ENCODE data around the gene FLAD1. TPM values are rescaled to one million over a fixed set of nuclear protein-coding genes. Genes with fewer than 3 reads are reported as not detected.
A peak's percentile ranks its signal among the peaks of the same experiment; 100 is the strongest.

The FLAD1 gene
- total RNA-seq, 2 donors from 2014 or later: 25.9 to 30.8 TPM

GRCh38 chr1:154998201-154998780 lies 15.1 kb downstream of the FLAD1 start:
- DNase-seq (peak; percentile 14), ATAC-seq (no peak)
- intact Hi-C loops (cut with DNase I): no loop called here

- DNase-seq: peak; percentile 77
- no peak for ATAC-seq
- intact Hi-C loops (cut with DNase I): no loop called here
Observed at GRCh38 chr1:154998818-154999570, 15.8 kb downstream of the FLAD1 start.

GRCh38 chr1:154999571-155000410 lies 16.6 kb downstream of the FLAD1 start:
- no peak for DNase-seq
- no peak for ATAC-seq
- intact Hi-C loops (cut with DNase I): loop anchor here in 1 of 2 donors (2.0 kb wide), 1 partner anchor 25 kb away; the partner anchor contains the start of gene CKS1B

- DNase-seq (peak; percentile 40), ATAC-seq (no peak)
- intact Hi-C loops (cut with DNase I): loop anchor here in 1 of 2 donors (2.0 kb wide), 1 partner anchor 26 kb away; the partner anchor contains the start of gene CKS1B
Observed at GRCh38 chr1:155000411-155000725, 17.2 kb downstream of the FLAD1 start.

GRCh38 chr1:155000726-155001424 lies 17.7 kb downstream of the FLAD1 start:
- peak; percentile 90 for DNase-seq
- intact Hi-C loops (cut with DNase I): loop anchor here in 1 of 2 donors (2.0 kb wide), 1 partner anchor 26 kb away; the partner anchor contains the start of gene CKS1B
- ATAC-seq: peak; percentile 57 to 69

GRCh38 chr1:155001425-155001674 lies 18.2 kb downstream of the FLAD1 start:
- intact Hi-C loops (cut with DNase I): loop anchor here in 1 of 2 donors (2.0 kb wide), 1 partner anchor 27 kb away; the partner anchor contains the start of gene CKS1B
- ATAC-seq (no peak), DNase-seq (no peak)

GRCh38 chr1:155001675-155002463 lies 18.7 kb downstream of the FLAD1 start:
- intact Hi-C loops (cut with DNase I): loop anchor here in 1 of 2 donors (2.0 kb wide), 1 partner anchor 27 kb away; the partner anchor contains the start of gene CKS1B
- ATAC-seq (peak; percentile 84 to 86), DNase-seq (peak; percentile 100)

- peak; percentile 63 for DNase-seq
- intact Hi-C loops (cut with DNase I): no loop called here
- peak; percentile 2 to 4 for ATAC-seq
Observed at GRCh38 chr1:155002464-155003226, 19.5 kb downstream of the FLAD1 start, which contains the start of gene ZBTB7B. Gene ZBTB7B, plus strand, starts transcription at chr1:155002802. Its CDS starts 11,859 bp downstream, at chr1:155014661.

DNA sequence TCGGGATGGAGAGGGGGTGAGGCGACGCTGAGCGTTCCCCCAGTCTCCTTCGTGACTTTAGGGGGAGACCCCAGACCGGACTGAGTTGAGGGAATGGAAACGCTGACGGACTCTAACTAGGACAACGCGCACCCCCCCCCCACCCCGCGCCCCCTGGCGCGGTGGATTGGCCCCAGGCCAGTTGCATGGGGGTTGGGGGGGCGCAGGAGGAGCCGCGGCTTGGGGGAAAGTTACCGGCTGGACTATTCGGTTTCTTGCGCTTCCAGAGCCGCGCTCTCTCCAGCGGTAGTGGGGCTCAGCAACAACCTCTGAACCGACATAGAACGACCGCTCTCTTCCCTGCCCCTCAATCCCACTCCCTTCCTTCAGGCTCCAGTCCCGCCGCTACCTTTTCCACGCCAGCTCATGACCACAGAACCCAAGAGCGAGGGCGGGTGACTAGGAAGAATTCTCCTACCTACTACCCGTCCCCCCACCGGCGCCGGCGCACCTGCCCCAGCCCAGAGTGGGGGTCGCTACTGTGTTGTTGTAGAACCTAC lies 20.2 kb downstream of the FLAD1 start:
- ATAC-seq (no peak), DNase-seq (peak; percentile 48)
- intact Hi-C loops (cut with DNase I): no loop called here

DNA sequence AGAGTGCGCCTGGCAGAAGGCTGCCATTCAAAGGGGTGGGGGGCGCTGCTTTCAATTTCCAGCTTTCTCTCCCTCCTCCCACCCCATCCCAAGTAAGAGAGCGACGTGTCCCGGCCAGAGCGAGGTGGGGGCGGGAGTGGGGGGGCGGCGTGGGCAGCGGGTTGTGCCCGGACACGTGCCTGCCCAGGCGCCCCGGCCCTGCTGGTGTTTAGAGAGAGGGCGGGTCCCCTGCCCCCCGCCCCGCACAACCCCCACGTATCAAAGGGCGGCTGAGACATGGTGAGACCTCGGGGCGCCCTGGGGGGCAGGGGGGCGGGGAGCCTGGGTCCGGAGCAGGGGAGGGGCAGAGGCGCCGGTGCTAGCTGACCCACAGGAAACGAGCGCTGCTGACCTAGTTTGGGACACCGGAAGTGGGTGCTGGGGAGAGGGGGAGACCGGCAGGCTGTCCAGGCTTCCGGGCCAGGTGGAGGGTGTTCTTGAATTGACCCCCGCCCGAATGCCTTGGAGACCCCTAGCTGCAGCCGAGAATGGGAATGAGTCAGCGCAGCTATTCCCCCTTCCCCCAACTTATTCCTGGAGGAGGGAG lies 20.7 kb downstream of the FLAD1 start:
- intact Hi-C loops (cut with DNase I): no loop called here
- DNase-seq: peak; percentile 84
- peak; percentile 3 to 5 for ATAC-seq

DNA sequence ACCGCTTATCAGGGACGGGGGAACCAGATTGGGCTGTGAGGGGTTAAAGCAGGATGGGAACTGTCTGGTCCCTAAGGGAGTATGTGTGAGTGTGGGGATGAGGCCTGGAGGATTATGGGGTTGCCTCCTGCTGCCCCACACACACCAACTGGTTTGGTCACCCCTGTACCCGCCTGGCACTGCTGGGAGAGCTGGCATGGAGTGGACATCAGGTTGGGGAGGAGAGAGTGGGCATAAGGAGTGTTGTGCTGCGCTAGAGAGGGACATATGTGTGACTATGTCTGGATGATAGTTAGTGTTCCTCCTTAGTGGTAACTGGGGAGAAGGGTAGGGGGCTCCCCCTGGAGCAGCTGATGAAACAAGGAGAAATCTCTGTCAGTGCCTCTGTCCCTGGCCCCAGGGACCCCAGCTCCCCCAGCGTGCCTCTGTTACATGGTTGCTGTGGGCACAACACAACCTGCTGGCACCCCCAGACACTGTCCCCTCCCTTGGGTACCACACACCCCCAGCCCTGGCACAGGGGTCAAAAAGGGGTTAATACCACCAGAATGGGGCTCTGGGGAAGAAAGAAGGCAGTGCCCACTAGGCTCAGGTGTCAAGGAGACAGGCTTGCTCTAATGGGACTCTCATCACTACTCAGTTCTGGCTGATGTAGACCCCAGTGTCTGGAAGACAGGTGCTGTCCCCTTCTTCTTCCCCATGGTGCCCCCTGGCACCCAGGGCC lies 21.4 kb downstream of the FLAD1 start:
- intact Hi-C loops (cut with DNase I): no loop called here
- ATAC-seq (no peak), DNase-seq (no peak)

DNA sequence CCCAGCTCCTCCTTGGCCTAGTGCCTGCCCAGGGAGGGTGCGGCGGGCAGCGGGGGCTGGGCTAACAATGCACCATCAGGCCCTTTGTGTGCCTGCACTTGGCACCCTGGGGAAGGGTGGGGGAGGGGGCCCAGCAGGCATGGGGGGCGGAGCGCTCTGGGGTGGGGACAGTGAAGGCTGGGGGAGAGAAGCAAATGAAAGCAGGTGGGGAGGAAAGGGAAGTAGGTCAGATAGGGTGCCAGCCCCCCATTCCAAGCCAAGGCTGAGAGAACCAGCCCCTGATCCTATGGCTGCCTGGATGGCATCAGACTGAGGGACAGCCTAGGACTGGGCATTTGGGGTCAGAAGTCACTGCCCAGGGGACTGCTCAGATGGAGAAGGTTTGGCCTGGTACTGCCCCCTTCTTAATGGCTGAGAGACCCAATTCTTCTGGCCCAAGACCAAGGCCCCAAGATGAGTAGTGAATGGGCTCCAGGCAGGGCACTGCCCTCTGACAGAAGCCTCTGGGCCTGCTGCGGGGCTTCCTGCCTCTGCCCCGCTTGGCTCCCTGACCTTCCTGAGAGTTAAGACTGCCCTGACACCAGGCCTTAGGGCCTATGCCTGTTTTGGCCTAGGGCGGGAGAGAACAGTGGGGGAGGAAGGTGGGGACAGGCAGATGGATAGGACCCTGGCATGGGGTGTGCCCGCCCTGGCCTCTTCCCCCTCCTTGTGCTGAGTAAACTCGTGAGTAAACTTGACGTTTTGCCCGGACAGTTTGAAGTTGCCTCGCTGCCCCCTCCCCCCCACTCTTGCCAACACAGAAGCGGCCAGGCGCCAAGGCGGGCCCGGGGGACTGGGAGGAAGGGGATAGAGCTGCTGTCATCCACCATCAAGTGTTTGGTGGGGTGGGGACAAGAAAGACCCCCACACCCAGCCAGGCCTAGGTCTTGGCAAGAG lies 22.2 kb downstream of the FLAD1 start:
- ATAC-seq (peak in 1 of 2 donors; percentile 3), DNase-seq (peak; percentile 69)
- intact Hi-C loops (cut with DNase I): no loop called here

DNA sequence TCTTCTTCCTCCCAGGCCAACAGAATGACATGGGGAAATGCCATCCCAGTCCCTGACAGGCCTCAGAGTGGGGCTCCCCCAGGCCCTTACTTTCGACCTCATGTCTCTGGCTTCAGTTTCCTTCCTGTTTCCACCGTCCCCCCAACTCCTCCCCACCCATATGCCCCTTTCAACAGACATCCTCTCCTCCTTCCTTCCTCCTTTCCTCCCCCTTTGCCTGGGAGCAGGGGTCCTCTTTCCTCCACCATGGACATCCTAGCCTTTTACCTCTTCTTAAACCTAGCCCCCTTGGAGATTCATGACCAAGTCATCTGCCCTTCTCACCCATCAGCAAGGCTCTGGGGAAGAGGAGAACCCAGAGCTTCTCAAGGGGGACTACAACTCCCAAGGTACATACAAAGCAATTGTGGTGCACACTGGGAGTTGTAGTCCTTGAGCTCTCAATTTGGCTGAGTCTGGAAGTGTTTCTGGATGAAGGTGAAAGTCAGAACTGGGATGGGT lies 23.5 kb downstream of the FLAD1 start:
- intact Hi-C loops (cut with DNase I): no loop called here
- DNase-seq: no peak
- no peak for ATAC-seq

GRCh38 chr1:155007251-155007828 lies 24.2 kb downstream of the FLAD1 start:
- intact Hi-C loops (cut with DNase I): no loop called here
- ATAC-seq (peak; percentile 8 to 33), DNase-seq (peak; percentile 53)
